GM18502 (cell line): Measurements from ENCODE around the gene TBCD.

ENCODE experiments used
- ATAC-seq: cut with Tn5 transposase; IDR thresholded peaks from one replicate; pipeline ENCODE4 v1.9.1; 2021; ENCODE audit warnings: mild to moderate bottlenecking; ENCODE audit not compliant: unreplicated experiment, poor library complexity

TBCD gene

DNA sequence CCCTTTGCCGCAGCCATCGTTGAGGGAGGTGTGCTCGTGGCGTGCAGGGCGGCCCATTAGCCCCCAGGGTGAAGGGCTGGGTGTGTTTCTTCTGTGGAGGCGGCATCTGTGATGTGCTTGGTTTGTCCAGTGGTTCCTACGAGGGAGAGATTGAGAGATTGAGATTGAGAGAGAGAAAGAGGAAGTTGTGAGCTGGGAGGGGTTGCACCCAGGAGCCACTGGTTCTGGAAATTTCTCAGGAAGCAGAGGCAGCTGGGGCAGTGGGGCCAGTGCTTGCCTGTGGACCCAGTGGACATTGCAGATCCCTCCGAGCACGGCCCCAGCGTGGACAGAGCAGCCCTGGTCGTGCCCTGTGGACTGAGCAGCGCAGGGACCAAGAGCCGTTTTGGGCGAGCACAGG lies 160.0 kb downstream of the TBCD start:
- no peak for ATAC-seq

GRCh38 chr17:82912484-82913089 lies 160.7 kb downstream of the TBCD start:
- ATAC-seq = no peak

- no peak for ATAC-seq
These were observed 161.6 kb downstream of the TBCD start for GRCh38 chr17:82913304-82914043.

DNA sequence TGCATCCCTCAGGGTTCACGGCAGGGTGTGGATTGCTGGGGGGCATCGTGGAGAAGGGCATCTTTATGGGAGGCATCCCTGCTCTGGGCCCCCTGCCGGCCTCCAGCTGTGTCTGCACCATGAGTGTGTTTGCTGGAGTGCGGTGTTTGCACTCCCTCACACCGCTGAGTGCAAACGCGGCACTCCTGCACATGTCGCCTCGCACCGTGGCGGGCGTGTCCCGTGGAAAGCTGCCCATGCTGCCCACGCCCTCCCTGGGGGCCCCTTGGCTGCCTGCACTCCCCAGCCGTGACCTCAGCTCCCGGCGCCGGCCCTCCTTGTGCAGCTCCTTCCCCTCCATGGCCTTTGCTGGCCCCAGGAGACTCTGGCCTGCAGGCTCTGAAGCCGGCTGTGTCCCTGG lies 162.5 kb downstream of the TBCD start:
- ATAC-seq = no peak

- no peak for ATAC-seq
These were observed 163.3 kb downstream of the TBCD start for GRCh38 chr17:82915010-82915756.

DNA sequence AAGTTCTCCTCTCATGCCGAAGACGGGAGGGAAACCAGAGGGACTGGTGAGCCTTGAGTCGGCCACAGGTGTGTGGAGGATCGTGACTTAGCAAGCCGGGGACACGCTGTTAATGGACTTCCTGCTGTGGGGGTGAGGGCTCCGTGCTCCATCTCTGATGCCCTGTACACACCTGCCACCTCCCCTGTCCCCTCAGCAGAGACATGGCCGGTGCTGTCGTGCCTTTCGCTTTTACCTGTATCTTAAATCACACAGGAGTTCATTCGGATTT lies 163.8 kb downstream of the TBCD start:
- ATAC-seq = no peak

DNA sequence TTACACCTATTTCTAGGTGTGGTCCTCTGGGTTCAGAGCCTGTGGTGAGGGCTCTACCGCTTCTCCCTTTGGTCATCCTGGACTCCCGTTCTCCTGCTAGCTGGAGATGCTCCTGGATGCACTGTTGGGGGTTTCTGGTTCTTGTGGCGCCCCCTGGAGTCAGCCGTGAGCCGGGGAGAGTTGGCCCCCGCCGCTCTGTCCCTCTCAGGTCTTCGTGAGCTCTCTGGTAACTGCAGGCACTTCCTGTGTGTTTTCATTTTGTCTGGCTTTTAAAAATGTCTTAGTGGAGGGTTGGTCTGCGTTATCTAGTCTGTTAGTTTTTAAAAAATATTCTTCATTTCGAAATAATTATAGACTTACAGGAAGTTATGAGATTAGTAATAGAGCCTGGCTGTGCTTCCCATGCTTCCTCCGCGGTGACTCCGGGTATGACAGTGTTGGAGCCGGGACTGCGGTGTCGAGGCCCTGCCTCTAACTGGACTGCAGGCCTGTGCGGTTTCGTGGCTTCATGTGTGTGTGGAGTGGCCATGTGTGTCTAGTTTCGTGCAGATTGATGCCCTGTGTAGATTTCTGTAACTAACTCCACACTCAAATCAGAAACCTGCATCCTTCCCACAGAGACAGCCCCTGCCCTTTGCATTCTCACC lies 166.0 kb downstream of the TBCD start:
- ATAC-seq = no peak

- ATAC-seq = no peak
These were observed 166.6 kb downstream of the TBCD start for GRCh38 chr17:82918508-82918907.

DNA sequence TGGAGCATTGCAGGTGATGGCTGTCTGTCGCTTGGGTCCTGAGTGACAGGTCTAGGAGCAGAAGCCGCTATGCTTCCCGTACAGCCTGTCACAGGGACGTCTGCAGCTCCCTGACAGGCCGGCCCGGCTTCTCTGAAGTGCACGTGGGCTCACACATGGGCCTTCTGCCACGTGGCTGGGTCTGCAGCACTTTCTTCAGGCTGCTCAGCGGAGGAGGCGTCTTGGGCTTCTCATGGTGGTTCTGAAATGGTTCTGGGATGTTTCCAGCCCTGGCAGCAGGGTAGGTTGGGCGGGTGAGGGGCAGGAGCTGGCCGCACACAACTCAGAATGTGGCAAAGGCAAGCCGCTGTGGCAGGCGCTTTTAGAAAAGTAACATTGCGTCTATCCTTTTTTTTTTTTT lies 168.3 kb downstream of the TBCD start:
- no peak for ATAC-seq

GRCh38 chr17:82920715-82921114 lies 168.8 kb downstream of the TBCD start:
- ATAC-seq = no peak

GRCh38 chr17:82921426-82921825 lies 169.6 kb downstream of the TBCD start:
- no peak for ATAC-seq

GRCh38 chr17:82922646-82923045 lies 170.8 kb downstream of the TBCD start:
- no peak for ATAC-seq

DNA sequence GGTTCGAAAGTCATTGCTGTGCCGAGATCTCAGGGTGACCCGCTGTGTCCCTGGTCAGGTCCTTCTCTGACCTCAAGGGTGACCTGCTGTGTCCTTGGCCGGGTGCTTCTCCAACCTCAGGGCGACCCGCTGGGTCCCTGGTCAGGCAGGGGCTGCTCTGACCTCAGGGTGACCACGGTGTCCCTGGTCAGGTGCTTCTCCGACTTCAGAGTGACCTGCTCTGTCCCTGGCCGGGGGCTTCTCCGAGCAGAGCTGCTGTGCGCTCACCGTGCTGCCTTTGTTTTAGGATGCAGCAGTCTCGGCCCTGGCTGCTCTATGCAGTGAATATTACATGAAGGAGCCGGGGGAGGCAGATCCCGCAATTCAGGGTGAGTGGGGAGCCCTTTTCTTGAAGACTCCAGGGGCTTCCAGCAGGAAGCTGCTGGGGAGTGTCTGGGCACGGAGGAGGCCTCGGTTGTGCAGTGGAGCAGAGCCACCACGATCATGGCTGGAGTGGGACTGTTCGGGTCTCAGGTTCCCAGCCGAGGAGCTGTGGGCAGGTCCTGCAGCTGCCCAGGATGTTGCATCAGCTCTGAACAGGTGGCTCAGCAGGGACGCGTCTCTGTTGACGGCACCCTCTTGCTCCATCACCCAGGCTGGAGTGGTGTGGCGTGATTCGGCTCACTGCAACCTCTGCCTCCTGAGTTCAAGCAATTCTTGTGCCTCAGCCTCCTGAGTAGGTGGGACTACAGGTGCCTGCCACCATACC lies 171.7 kb downstream of the TBCD start:
- no peak for ATAC-seq

- no peak for ATAC-seq
These were observed 172.3 kb downstream of the TBCD start for GRCh38 chr17:82924214-82924613.

- no peak for ATAC-seq
These were observed 172.9 kb downstream of the TBCD start for GRCh38 chr17:82924812-82925211.

GRCh38 chr17:82925336-82925735 lies 173.5 kb downstream of the TBCD start:
- ATAC-seq = no peak

DNA sequence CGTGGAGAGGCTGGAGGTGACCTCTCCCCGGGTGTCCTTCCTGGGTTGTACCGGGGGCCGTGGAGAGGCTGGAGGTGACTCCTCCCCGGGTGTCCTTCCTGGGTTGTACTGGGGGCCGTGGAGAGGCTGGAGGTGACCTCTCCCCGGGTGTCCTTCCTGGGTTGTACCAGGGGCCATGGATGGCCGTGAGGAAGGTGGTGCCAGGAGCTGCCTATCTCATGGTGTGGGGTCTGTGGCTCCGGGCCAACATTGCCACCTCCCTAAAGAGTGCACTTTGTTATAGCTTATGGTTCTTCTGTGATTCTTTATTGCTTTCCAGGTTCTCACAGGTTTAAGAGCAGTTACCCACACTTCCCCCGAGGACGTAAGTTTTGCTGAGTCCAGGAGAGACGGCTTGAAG lies 174.2 kb downstream of the TBCD start:
- no peak for ATAC-seq

DNA sequence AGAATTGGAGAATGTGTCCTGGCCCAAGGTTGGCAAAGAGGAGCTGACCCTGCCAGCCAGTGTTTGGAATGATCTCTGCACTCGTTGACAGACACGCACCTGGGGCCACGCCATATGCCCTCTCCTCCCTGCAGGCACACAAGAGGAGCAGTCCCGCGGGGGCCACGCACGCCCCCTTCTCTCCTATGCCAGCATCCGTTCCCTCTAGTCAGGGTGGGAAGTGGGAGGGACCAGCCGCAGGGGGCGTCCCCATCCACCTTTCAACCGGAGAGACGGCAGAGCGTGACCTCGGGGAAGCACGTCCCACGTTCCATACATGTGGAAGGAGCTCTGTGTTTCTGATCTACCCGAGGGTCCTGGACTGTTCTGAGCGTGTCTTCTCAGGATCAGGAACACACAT lies 174.9 kb downstream of the TBCD start:
- ATAC-seq = no peak

- ATAC-seq = no peak
These were observed 175.4 kb downstream of the TBCD start for GRCh38 chr17:82927311-82927660.

DNA sequence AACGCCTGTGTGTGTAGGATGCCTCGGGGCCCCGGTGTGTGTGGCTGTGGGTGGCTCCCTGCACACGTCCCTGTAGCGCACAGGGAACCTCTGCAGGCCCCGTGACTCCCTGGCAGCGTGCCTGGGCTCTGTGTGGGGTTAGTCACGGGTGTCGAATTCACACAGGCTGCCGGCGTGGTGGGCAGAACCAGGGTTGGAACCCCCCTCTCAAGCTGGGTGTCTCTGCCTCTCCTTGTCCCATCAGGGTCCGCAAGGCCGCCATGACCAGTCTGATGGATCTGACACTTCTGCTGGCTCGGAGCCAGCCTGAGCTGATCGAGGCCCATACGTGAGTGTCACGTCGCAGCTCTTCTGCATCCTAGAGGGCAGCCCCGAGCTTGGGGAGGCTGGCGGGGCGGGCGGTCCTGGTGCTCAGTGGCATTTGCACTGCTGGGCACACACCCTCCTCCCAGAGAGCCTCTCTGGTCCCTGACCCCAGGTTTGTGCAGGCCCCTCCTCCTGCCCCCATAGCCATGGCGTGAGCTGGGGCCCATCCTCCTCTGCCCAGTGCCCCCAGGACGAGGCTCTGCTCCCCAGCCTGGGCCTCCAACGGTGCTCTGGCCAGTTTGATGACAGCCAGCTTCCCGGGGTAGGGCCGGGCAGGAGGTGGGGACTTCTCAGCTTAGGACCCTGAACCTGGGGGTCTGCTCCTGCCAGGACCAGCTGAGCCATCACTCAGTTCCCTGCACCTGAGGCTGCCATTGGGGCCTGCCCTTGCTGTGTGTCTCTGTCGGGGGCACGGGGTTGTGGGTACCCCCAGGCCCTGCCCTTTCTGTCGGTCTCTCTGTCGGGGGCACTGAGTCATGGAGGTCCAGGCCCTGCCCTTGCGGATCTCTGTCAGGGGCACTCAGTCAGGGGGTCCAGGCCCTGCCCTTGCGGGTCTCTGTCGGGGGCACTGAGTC lies 176.1 kb downstream of the TBCD start:
- no peak for ATAC-seq
